Osteocyte (in vitro differentiated cells): ENCODE results near the gene MAP3K15. TPM values are rescaled to one million over a fixed set of nuclear protein-coding genes. Genes with fewer than 3 reads are reported as not detected.

ENCODE experiments used
- DNase-seq: peaks from one replicate; pipeline ENCODE4 v3.0.0; 2021; ENCODE audit warnings: mixed read lengths; ENCODE audit not compliant: unreplicated experiment; ENCODE audit errors: extremely low spot score
- H3K27ac Mint-ChIP-seq: one replicate; pipeline ENCODE4 v1.8.0; 2021; ENCODE audit warnings: mild to moderate bottlenecking, mixed read lengths; ENCODE audit not compliant: unreplicated experiment
- H3K27me3 Mint-ChIP-seq: one replicate; pipeline ENCODE4 v1.8.0; 2021; ENCODE audit warnings: mixed read lengths; ENCODE audit not compliant: unreplicated experiment
- H3K36me3 Mint-ChIP-seq: one replicate; pipeline ENCODE4 v1.8.0; 2021; ENCODE audit warnings: mixed read lengths; ENCODE audit not compliant: unreplicated experiment
- H3K4me1 Mint-ChIP-seq: one replicate; pipeline ENCODE4 v1.8.0; 2021; ENCODE audit warnings: mixed read lengths; ENCODE audit not compliant: unreplicated experiment
- H3K4me3 Mint-ChIP-seq: one replicate; pipeline ENCODE4 v1.8.0; 2021; ENCODE audit warnings: mild to moderate bottlenecking, moderate library complexity, mixed read lengths; ENCODE audit not compliant: unreplicated experiment
- H3K9me3 Mint-ChIP-seq: one replicate; pipeline ENCODE4 v1.8.0; 2021; ENCODE audit warnings: mixed read lengths; ENCODE audit not compliant: unreplicated experiment
- CTCF ChIP-seq: fragments of 200-600 bp; sonication (generic); IDR thresholded peaks from 2 replicates; pipeline ENCODE4 v1.5.0; 2021; ENCODE audit warnings: antibody characterized with exemption, mild to moderate bottlenecking, moderate library complexity
- total RNA-seq: library from RNA; stranded (reverse); gene quantifications from 2 replicates; pipeline ENCODE4 v1.2.1, GENCODE V29; 2021

The MAP3K15 gene
- total RNA-seq, 1 donor from 2014 or later, result not detected

DNA sequence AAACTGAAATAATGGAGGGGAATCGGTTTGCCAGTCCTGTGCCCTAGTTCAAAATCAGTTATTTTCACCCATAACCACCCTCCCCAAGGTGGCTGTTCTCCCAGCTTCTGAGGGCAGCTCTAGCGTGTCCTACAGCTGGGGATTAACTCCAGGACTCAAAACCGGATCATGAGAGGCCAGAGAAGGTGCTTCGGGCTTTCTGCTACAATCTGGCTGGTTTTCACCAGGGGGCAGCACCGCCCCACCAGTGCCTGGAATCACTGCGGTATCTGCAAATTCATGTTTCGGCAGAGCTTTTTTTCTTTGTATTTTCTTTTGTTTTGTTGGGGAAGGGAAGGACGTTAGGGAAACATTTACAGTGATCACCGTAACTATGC is 143.2 kb downstream of the MAP3K15 start:
- no peaks in the 10 kb centered on the region for H3K36me3 Mint-ChIP-seq
- peaks cover 6% of the 10 kb centered on the region for H3K4me1 Mint-ChIP-seq
- no peaks in the 10 kb centered on the region for H3K9me3 Mint-ChIP-seq
- peak overlapping the region; percentile 81 for H3K4me3 Mint-ChIP-seq
- peak; percentile 87 for DNase-seq
- H3K27ac Mint-ChIP-seq, result peak overlapping the region; percentile 27
- no peaks in the 10 kb centered on the region for H3K27me3 Mint-ChIP-seq
- TF ChIP-seq CTCF, result peak; percentile 76

DNA sequence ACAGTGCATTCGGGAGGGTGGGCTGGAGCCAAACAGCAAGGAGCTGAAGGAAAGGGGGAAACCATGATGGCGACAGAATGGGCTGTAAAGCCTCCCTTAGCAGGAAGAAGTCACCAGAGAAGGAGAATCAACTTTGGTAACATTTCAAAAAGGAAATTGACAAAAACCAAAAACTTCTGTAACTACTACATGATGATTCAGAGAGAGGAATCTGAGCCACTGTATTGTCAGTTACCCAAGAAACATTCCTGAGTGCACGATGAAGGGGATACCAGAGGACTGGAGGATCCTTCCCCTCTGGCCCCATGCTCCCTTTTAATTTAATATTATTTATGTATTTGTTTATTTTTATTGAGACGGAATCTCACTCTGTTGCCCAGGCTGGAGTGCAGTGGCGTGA is 145.2 kb downstream of the MAP3K15 start:
- H3K9me3 Mint-ChIP-seq, result peaks cover 3% of the 10 kb centered on the region
- DNase-seq, result no peak
- H3K4me1 Mint-ChIP-seq, result peaks cover 6% of the 10 kb centered on the region
- no peak overlapping the region for H3K4me3 Mint-ChIP-seq
- peaks cover 3% of the 10 kb centered on the region for H3K36me3 Mint-ChIP-seq
- no peak overlapping the region for H3K27ac Mint-ChIP-seq
- TF ChIP-seq CTCF, result no peak
- no peaks in the 10 kb centered on the region for H3K27me3 Mint-ChIP-seq

DNA sequence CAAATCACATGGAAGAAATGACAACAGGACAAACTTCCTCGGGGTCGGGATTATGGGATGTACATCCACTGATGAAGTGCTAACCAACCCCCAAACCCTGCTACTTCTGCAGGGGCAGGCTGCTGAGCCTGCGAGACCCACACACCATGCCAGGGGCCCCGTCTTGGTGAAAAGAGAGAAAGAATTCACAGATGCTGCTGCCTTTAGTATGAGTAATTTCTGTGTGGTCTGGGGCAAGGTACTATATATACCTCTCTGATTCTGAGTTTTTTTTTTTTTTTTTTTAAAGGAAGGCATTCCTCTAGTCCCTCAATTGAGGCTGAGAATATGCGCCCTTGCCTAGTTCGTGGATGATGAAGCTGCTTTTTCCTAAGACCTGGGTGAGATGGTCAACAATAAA is 146.7 kb downstream of the MAP3K15 start:
- peaks cover 6% of the 10 kb centered on the region for H3K4me1 Mint-ChIP-seq
- H3K36me3 Mint-ChIP-seq, result peaks cover 3% of the 10 kb centered on the region
- no peak overlapping the region for H3K4me3 Mint-ChIP-seq
- no peak for DNase-seq
- no peak overlapping the region for H3K27ac Mint-ChIP-seq
- H3K9me3 Mint-ChIP-seq, result peaks cover 3% of the 10 kb centered on the region
- H3K27me3 Mint-ChIP-seq, result no peaks in the 10 kb centered on the region
- TF ChIP-seq CTCF, result no peak

DNA sequence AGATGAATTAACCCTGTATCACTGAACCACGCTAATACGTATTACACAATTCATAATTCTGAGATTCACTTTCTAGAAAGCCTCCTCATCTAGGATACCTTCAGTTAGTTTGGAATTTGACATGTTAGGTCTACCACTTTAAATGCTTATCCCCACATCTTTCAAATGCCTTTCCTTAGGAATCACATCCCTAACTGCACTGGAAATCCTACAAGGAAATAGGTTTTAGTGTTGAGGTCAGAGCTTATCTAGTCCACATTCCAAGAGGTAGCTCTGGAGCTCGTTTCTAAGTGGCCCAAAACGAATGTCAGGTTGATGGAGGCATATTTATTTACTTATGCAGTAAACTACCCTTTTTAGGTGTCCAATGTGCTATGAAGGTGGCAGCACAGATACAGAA is 153.6 kb downstream of the MAP3K15 start:
- Mint-ChIP-seq H3K36me3 (peaks cover 17% of the 10 kb centered on the region), H3K4me1 (no peaks in the 10 kb centered on the region), H3K27me3 (no peaks in the 10 kb centered on the region), H3K9me3 (peaks cover 3% of the 10 kb centered on the region), H3K4me3 (no peak overlapping the region), H3K27ac (no peak overlapping the region)
- TF ChIP-seq CTCF, result no peak
- no peak for DNase-seq

DNA sequence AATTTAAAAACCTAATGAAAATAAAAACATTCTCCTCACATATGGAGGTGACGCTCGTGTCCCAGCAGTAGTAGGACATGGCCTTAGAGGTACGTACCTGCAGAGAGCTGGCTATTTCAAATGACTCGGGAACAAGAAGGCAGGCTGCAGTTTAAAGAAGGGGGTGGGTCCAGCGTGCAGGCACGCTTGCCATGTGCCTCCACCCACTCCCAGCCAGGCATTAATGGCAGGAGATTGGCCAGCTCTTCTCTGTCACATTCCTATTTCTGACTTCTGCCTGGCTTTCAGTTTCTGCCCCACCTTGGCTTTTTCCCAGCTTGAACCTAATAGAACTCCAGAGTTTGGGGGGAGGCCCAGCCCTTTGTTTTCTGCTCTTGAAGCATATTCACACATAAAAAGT is 154.4 kb downstream of the MAP3K15 start:
- no peaks in the 10 kb centered on the region for H3K9me3 Mint-ChIP-seq
- H3K4me1 Mint-ChIP-seq, result no peaks in the 10 kb centered on the region
- no peak for DNase-seq
- H3K27ac Mint-ChIP-seq, result no peak overlapping the region
- H3K36me3 Mint-ChIP-seq, result peaks cover 14% of the 10 kb centered on the region
- H3K27me3 Mint-ChIP-seq, result no peaks in the 10 kb centered on the region
- H3K4me3 Mint-ChIP-seq, result no peak overlapping the region
- TF ChIP-seq CTCF, result no peak
